Measurements from ENCODE around the gene ABCB11.

- no peak for TF ChIP-seq EP300 (conservative IDR thresholded peaks at IDR 0.05; ENCODE audit: poor library complexity, severe bottlenecking)
- no peak for TF ChIP-seq CTCF (IDR thresholded peaks at IDR 0.05; ENCODE audit: poor library complexity, severe bottlenecking)
- no peak for TF ChIP-seq SMC3 (conservative IDR thresholded peaks at IDR 0.05; ENCODE audit: poor library complexity)
Observed at GRCh38 chr2:168962636-168963035, 68.5 kb downstream of the ABCB11 start.

All from neural cell (in vitro differentiated cells).